ENCODE results near the gene MCF2L. TPM values are rescaled to one million over a fixed set of nuclear protein-coding genes. Genes with fewer than 3 reads are reported as not detected.
"Not testable (repeated sequence)": the region's sequence is repeated elsewhere in the genome, so short reads cannot be mapped to it uniquely, and the experiment has no call there.

MCF2L gene
- total RNA-seq, 1 donor from 2014 or later: 16.5 TPM

GRCh38 chr13:113105032-113105920 is 136.3 kb downstream of the MCF2L start, which contains the start of gene F7:
Gene F7, plus strand, starts transcription at chr13:113105791. Its CDS starts 51 bp downstream, at chr13:113105842.
- H3K36me3 Mint-ChIP-seq (ENCODE audit: low read depth, unreplicated experiment): peaks cover 4% of the 10 kb centered on the region
- no peak within 1 kb of the TSS for H3K27ac Mint-ChIP-seq (ENCODE audit: unreplicated experiment)
- H3K9me3 Mint-ChIP-seq (ENCODE audit: unreplicated experiment): no peaks in the 10 kb centered on the region

DNA sequence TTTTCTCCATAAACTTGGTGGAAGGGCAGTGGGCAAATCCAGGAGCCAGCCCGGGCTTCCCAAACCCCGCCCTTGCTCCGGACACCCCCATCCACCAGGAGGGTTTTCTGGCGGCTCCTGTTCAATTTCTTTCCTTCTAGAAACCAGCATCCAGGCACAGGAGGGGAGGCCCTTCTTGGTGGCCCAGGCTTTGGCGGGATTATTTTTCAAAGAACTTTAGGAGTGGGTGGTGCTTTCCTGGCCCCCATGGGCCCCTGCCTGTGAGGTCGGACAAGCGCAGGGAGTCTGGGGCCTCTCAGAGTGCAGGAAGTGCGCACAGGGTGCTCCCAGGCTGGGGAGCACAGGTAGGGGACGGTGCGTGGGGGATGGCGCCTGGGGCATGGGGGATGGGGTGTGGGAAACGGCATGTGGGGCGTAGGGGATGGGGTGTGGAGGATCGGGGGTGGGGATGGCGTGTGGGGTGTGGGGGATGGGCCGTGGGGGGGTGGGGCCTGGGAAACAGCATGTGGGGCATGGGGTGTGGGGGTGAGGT is 137.0 kb downstream of the MCF2L start:
- Mint-ChIP-seq H3K4me1 (ENCODE audit: unreplicated experiment) (no peaks in the 10 kb centered on the region), H3K4me3 (ENCODE audit: unreplicated experiment) (no peak overlapping the region), H3K9me3 (ENCODE audit: unreplicated experiment) (no peaks in the 10 kb centered on the region), H3K36me3 (ENCODE audit: low read depth, unreplicated experiment) (peaks cover 4% of the 10 kb centered on the region), H3K27me3 (ENCODE audit: unreplicated experiment) (peaks cover 6% of the 10 kb centered on the region), H3K27ac (ENCODE audit: unreplicated experiment) (no peak overlapping the region)
- DNase-seq (ENCODE audit: low spot score): no peak
- TF ChIP-seq CTCF (IDR thresholded peaks at IDR 0.05; ENCODE audit: unreplicated experiment): no peak

More at GRCh38 chr13:113105032-113105920, 136.3 kb downstream of the MCF2L start, which contains the start of gene F7:
- H3K4me3 Mint-ChIP-seq (ENCODE audit: unreplicated experiment): no peak within 1 kb of the TSS
- no peak for DNase-seq (ENCODE audit: low spot score)
- TF ChIP-seq CTCF (IDR thresholded peaks at IDR 0.05; ENCODE audit: unreplicated experiment): no peak
- peaks cover 6% of the 10 kb centered on the region for H3K27me3 Mint-ChIP-seq (ENCODE audit: unreplicated experiment)
- no peaks in the 10 kb centered on the region for H3K4me1 Mint-ChIP-seq (ENCODE audit: unreplicated experiment)

- no peak for TF ChIP-seq CTCF (IDR thresholded peaks at IDR 0.05; ENCODE audit: unreplicated experiment)
- Mint-ChIP-seq H3K27me3 (ENCODE audit: unreplicated experiment) (peaks cover 3% of the 10 kb centered on the region), H3K9me3 (ENCODE audit: unreplicated experiment) (no peaks in the 10 kb centered on the region), H3K36me3 (ENCODE audit: low read depth, unreplicated experiment) (peaks cover 4% of the 10 kb centered on the region), H3K4me3 (ENCODE audit: unreplicated experiment) (no peak overlapping the region), H3K27ac (ENCODE audit: unreplicated experiment) (no peak overlapping the region), H3K4me1 (ENCODE audit: unreplicated experiment) (no peaks in the 10 kb centered on the region)
- DNase-seq (ENCODE audit: low spot score): no peak
Measured at GRCh38 chr13:113106711-113107351, 137.8 kb downstream of the MCF2L start.

- not testable (repeated sequence) for DNase-seq (ENCODE audit: low spot score); H3K9me3 Mint-ChIP-seq (ENCODE audit: unreplicated experiment); H3K27me3 Mint-ChIP-seq (ENCODE audit: unreplicated experiment); H3K4me3 Mint-ChIP-seq (ENCODE audit: unreplicated experiment); H3K4me1 Mint-ChIP-seq (ENCODE audit: unreplicated experiment); H3K27ac Mint-ChIP-seq (ENCODE audit: unreplicated experiment); H3K36me3 Mint-ChIP-seq (ENCODE audit: low read depth, unreplicated experiment)
Measured at GRCh38 chr13:113108521-113108920, 139.5 kb downstream of the MCF2L start.

- Mint-ChIP-seq H3K4me1 (ENCODE audit: unreplicated experiment) (no peaks in the 10 kb centered on the region), H3K9me3 (ENCODE audit: unreplicated experiment) (no peaks in the 10 kb centered on the region), H3K27ac (ENCODE audit: unreplicated experiment) (no peak overlapping the region), H3K36me3 (ENCODE audit: low read depth, unreplicated experiment) (no peaks in the 10 kb centered on the region), H3K4me3 (ENCODE audit: unreplicated experiment) (no peak overlapping the region), H3K27me3 (ENCODE audit: unreplicated experiment) (peaks cover 1% of the 10 kb centered on the region)
- no peak for TF ChIP-seq CTCF (IDR thresholded peaks at IDR 0.05; ENCODE audit: unreplicated experiment)
- no peak for DNase-seq (ENCODE audit: low spot score)
Measured at GRCh38 chr13:113109151-113110047, 140.4 kb downstream of the MCF2L start.
